B cell (primary cell): Measurements from ENCODE around the gene ARHGAP15. TPM values are rescaled to one million over a fixed set of nuclear protein-coding genes. Genes with fewer than 3 reads are reported as not detected.

Experiments
- ATAC-seq: fragments of 200-7000 bp; cut with Tn5 transposase; one replicate; pipeline ENCODE4 v1.10.0; 2021; ENCODE audit warnings: low read depth, mild to moderate bottlenecking, moderate number of reproducible peaks, moderate library complexity
- CTCF ChIA-PET: fragments of 350-600 bp; sonication (Branson Sonifier 250); formaldehyde crosslinking; loops from one replicate; lab custom pipeline; 2021; ENCODE audit warnings: antibody characterized with exemption, inconsistent platforms; lab: Charles Lee
- POLR2A ChIA-PET: fragments of 350-600 bp; sonication (Branson Sonifier 250); formaldehyde crosslinking; loops from one replicate; lab custom pipeline; 2021; ENCODE audit warnings: antibody characterized with exemption; lab: Charles Lee
- DNase-seq: peaks from one replicate; pipeline ENCODE4 v3.0.0; 2013
- H2AFZ ChIP-seq: 2 replicates; pipeline ENCODE4 v1.6.1; 2012; ENCODE audit warnings: mild to moderate bottlenecking, low read depth, low read length; ENCODE audit not compliant: insufficient read depth, poor library complexity, severe bottlenecking
- H3K27ac ChIP-seq, 2 donors: 1 replicate in 1 of 2; 2 replicates in 1 of 2; pipeline ENCODE4 v1.5.1; 2012 to 2013; ENCODE audit warnings: low read length in 2 of 2, mild to moderate bottlenecking in 2 of 2, moderate library complexity in 1 of 2
- H3K27me3 ChIP-seq, 4 experiments: fragments of 200-600 bp in 1 of 4; sonication (generic) in 1 of 4; replicated peaks in 1 of 4; 1 replicate in 2 of 4; 2 replicates in 2 of 4; pipeline versions ENCODE4 v1.6.1 to v1.7.0; 2013 to 2016; ENCODE audit warnings: low read length in 3 of 4, mild to moderate bottlenecking in 2 of 4, mixed read lengths in 1 of 4, moderate library complexity in 1 of 4; ENCODE audit not compliant: insufficient read depth in 4 of 4, control insufficient read depth in 3 of 4; ENCODE audit errors: control extremely low read depth in 1 of 4
- H3K36me3 ChIP-seq, 2 experiments: replicated peaks in 1 of 2; 1 replicate in 1 of 2; 2 replicates in 1 of 2; pipeline versions ENCODE4 v1.6.1 to v1.7.1; 2013; ENCODE audit warnings: low read length in 1 of 2; ENCODE audit not compliant: insufficient read depth in 2 of 2, control insufficient read depth in 1 of 2; ENCODE audit errors: control extremely low read depth in 1 of 2, extremely low read depth in 1 of 2
- H3K4me1 ChIP-seq, 2 donors: fragments of 200-600 bp in 1 of 2; sonication (generic) in 1 of 2; 1 replicate in 1 of 2; 2 replicates in 1 of 2; pipeline versions ENCODE4 v1.5.1 to v1.6.1; 2013 to 2017; ENCODE audit warnings: low read length in 2 of 2; ENCODE audit not compliant: control insufficient read depth in 2 of 2, insufficient read depth in 2 of 2
- H3K4me2 ChIP-seq: replicated peaks from 2 replicates; pipeline ENCODE3; 2012; ENCODE audit warnings: mild to moderate bottlenecking, low read depth, low read length; ENCODE audit not compliant: poor library complexity, severe bottlenecking
- H3K4me3 ChIP-seq, 5 experiments: fragments of 200-600 bp in 1 of 5; sonication (generic) in 1 of 5; 1 replicate in 3 of 5; 2 replicates in 2 of 5; pipeline versions ENCODE4 v1.5.1 to v1.7.0; 2011 to 2016; ENCODE audit warnings: low read length in 4 of 5, mild to moderate bottlenecking in 4 of 5, low read depth in 2 of 5, control low read depth in 1 of 5, moderate library complexity in 1 of 5; ENCODE audit not compliant: insufficient read depth in 1 of 5; ENCODE audit errors: control extremely low read depth in 1 of 5, extremely low read depth in 1 of 5
- H3K79me2 ChIP-seq: fragments of 200-600 bp; sonication (generic); one replicate; pipeline ENCODE4 v1.6.0; 2016; ENCODE audit warnings: low read length; ENCODE audit not compliant: control insufficient read depth, insufficient read depth
- H3K9ac ChIP-seq: fragments of 200-600 bp; sonication (generic); 2 replicates; pipeline ENCODE4 v1.6.1; 2017; ENCODE audit warnings: mild to moderate bottlenecking, low read length, moderate library complexity
- H3K9me3 ChIP-seq, 3 donors: one replicate each; pipeline versions ENCODE4 v1.6.1 to v1.7.1; 2013; ENCODE audit warnings: low read length in 2 of 3; ENCODE audit not compliant: control insufficient read depth in 2 of 3, insufficient read depth in 1 of 3; ENCODE audit errors: control extremely low read depth in 1 of 3
- H4K20me1 ChIP-seq: 2 replicates; pipeline ENCODE4 v1.6.0; 2012; ENCODE audit warnings: mild to moderate bottlenecking, low read length; ENCODE audit not compliant: insufficient read depth, control insufficient read depth, poor library complexity, severe bottlenecking
- H3K27ac Mint-ChIP-seq: one replicate; pipeline ENCODE4 v1.8.0; 2021; ENCODE audit warnings: mixed read lengths
- H3K27me3 Mint-ChIP-seq: one replicate; pipeline ENCODE4 v1.8.0; 2021; ENCODE audit warnings: mixed read lengths
- H3K4me1 Mint-ChIP-seq: one replicate; pipeline ENCODE4 v1.8.0; 2021; ENCODE audit warnings: mixed read lengths
- H3K4me3 Mint-ChIP-seq: one replicate; pipeline ENCODE4 v1.8.0; 2021; ENCODE audit warnings: mixed read lengths
- H3K9me3 Mint-ChIP-seq: one replicate; pipeline ENCODE4 v1.8.0; 2022; ENCODE audit warnings: mixed read lengths; ENCODE audit not compliant: insufficient read depth
- EZH2 ChIP-seq: IDR thresholded peaks from 2 replicates; pipeline ENCODE4 v1.6.1; 2012; ENCODE audit warnings: borderline replicate concordance, low read depth, mild to moderate bottlenecking, moderate library complexity, low read length; ENCODE audit not compliant: insufficient read depth, poor library complexity, severe bottlenecking
- WGBS: methylation state at CpG from one replicate; pipeline ENCODE4 v1.1.5; 2013; ENCODE audit warnings: missing lambda C conversion rate; ENCODE audit not compliant: insufficient coverage; 5-methylcytosine and 5-hydroxymethylcytosine counted together
- intact Hi-C: fragments of 100-400 bp; cut with micrococcal nuclease; formaldehyde crosslinking; loops from one replicate; pipeline ENCODE4 v1.10.0; 2022
- polyA plus RNA-seq: library from polyadenylated mRNA; depleted of rRNA; stranded (reverse); fragments of >200 nt; gene quantifications from 2 replicates; pipeline ENCODE4 v1.2.3, GENCODE V29; 2012
- total RNA-seq, 2 donors: library from RNA; stranded (reverse); fragments of 120-200 nt in 1 of 2; gene quantifications; 1 replicate in 1 of 2; 2 replicates in 1 of 2; pipeline versions ENCODE4 v1.2.3 to v1.2.4, GENCODE V29; 2013 to 2022
- TF ChIP-seq, protein P1 (sequence below): fragments of 200-600 bp; IDR thresholded peaks from one replicate; pipeline ENCODE4 v1.8.0; 2022; ENCODE audit warnings: antibody characterized with exemption, mild to moderate bottlenecking

Gene ARHGAP15
- total and polyA plus RNA-seq, 2 donors (not counting 1 experiment from before 2014, with no cell fraction given): 58.6 to 187 TPM

DNA sequence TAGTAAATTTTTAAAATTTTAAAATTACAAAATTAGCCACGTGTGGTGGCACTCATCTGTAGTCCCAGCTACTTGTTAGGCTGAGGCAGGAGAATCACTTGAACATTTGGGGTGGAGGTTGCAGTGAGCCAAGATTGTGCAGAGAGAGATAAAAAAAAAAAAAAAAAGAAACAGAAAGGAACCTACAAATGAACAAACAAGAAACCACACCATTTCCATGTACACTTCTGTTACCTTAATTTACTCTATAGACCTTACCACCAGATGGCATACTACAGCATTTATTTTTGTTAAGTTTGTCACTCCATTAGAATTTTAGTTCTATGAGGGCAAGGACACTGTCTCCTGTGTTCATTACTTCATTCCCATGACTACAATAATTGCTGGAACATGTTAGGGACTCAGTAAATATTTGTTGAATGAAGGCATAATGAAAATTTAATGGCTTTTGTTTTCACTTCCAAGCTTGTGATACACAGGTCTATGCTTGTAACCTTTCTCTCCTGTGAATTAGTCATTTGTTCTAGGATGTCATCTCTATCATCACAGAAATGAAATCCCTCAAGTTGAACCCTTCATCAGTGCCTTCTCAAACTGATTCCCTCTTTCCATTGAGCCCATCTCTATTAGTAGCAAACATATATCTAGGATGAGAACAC, 76.0 kb downstream of the ARHGAP15 start:
- Mint-ChIP-seq H3K4me1 (peaks cover 29% of the 10 kb centered on the region), H3K27me3 (no peaks in the 10 kb centered on the region), H3K9me3 (no peaks in the 10 kb centered on the region), H3K4me3 (no peak overlapping the region), H3K27ac (peak overlapping the region; percentile 16)
- Histone ChIP-seq H3K4me1 (peaks cover 10 to 17% of the 10 kb centered on the region in 2 donors), H3K36me3 (peaks cover 12 to 80% of the 10 kb centered on the region in 2 experiments), H3K79me2 (peaks cover 73% of the 10 kb centered on the region), H2AFZ (no peak overlapping the region), H3K9me3 (peaks cover 0 to 1% (median 0%) of the 10 kb centered on the region in 3 donors), H3K4me2 (no peak overlapping the region), H3K27me3 (no peaks in the 10 kb centered on the region), H3K4me3 (no peak overlapping the region), H3K9ac (no peak overlapping the region), H4K20me1 (no peaks in the 10 kb centered on the region), H3K27ac (peak overlapping the region in 1 of 2 donors; percentile 50)
- POLR2A ChIA-PET: interaction anchor here (1.1 kb wide), 1 partner anchor 94 kb away, joined by 4 read pairs; no protein-coding TSS in a partner anchor
- CTCF ChIA-PET: interaction anchor here (0.7 to 6.2 kb wide), 9 partner anchors 16 to 144 kb away, joined by 3 to 53 read pairs (median 8); no protein-coding TSS in a partner anchor
- DNase-seq: peak; percentile 55
- no peak for TF ChIP-seq EZH2
- TF ChIP-seq, protein P1, sequence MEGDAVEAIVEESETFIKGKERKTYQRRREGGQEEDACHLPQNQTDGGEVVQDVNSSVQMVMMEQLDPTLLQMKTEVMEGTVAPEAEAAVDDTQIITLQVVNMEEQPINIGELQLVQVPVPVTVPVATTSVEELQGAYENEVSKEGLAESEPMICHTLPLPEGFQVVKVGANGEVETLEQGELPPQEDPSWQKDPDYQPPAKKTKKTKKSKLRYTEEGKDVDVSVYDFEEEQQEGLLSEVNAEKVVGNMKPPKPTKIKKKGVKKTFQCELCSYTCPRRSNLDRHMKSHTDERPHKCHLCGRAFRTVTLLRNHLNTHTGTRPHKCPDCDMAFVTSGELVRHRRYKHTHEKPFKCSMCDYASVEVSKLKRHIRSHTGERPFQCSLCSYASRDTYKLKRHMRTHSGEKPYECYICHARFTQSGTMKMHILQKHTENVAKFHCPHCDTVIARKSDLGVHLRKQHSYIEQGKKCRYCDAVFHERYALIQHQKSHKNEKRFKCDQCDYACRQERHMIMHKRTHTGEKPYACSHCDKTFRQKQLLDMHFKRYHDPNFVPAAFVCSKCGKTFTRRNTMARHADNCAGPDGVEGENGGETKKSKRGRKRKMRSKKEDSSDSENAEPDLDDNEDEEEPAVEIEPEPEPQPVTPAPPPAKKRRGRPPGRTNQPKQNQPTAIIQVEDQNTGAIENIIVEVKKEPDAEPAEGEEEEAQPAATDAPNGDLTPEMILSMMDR: peak; percentile 56
- no CpG with 5 or more reads among the region's 1 CpG for WGBS
- intact Hi-C loops: loop anchor here (1.0 kb wide), 1 partner anchor 54 kb away; no protein-coding TSS in a partner anchor
- peak; percentile 39 for ATAC-seq
